ENCODE data around the gene TTLL11.
A peak's percentile ranks its signal among the peaks of the same experiment; 100 is the strongest.

TTLL11 gene

GRCh38 chr9:121902461-121903135 lies 190.5 kb downstream of the TTLL11 start:
- Histone ChIP-seq H3K4me3 (ENCODE audit: low read length in 2 of 2) (no peak overlapping the region), H3K27ac (replicated peaks; ENCODE audit: low read length) (no peak overlapping the region), H3K18ac (ENCODE audit: low read length) (no peak overlapping the region), H3K36me3 (replicated peaks in 1 of 2; ENCODE audit: control insufficient read depth in 2 of 2, insufficient read depth in 2 of 2, low read length in 2 of 2) (no peaks in the 10 kb centered on the region), H4K91ac (ENCODE audit: low read depth, low read length, poor library complexity) (no peak overlapping the region), H3K27me3 (ENCODE audit: control insufficient read depth in 3 of 3, insufficient read depth in 3 of 3, low read depth in 1 of 3, low read length in 3 of 3) (peaks cover 0 to 5% (median 0%) of the 10 kb centered on the region in 3 experiments), H3K79me1 (ENCODE audit: low read depth, low read length) (no peaks in the 10 kb centered on the region), H2BK15ac (ENCODE audit: low read length) (no peak overlapping the region), H2BK12ac (ENCODE audit: low read length) (no peak overlapping the region), H4K8ac (ENCODE audit: low read depth, low read length) (no peak overlapping the region), H3K9me3 (replicated peaks in 1 of 2; ENCODE audit: control insufficient read depth in 2 of 2, insufficient read depth in 1 of 2, low read depth in 1 of 2, low read length in 2 of 2) (peaks cover 2 to 7% of the 10 kb centered on the region in 2 donors), H3K4me1 (ENCODE audit: control insufficient read depth in 2 of 2, insufficient read depth in 1 of 2, low read depth in 1 of 2, low read length in 2 of 2) (peaks cover 6 to 7% of the 10 kb centered on the region in 2 donors), H3K23ac (ENCODE audit: low read depth, low read length, poor library complexity) (no peak overlapping the region), H3K4ac (ENCODE audit: low read length) (no peak overlapping the region), H2AK5ac (ENCODE audit: low read depth, low read length) (no peak overlapping the region), H2BK120ac (ENCODE audit: low read depth, low read length) (no peak overlapping the region), H2AFZ (ENCODE audit: low read length) (no peak overlapping the region), H3K9ac (ENCODE audit: low read depth, low read length, poor library complexity) (no peak overlapping the region), H2BK5ac (ENCODE audit: low read length) (no peak overlapping the region), H3K14ac (ENCODE audit: low read length) (no peak overlapping the region), H3K4me2 (ENCODE audit: insufficient read depth, low read length, poor library complexity, severe bottlenecking) (no peak overlapping the region)
- no peak for DNase-seq (ENCODE audit: low spot score)
- WGBS, 2 donors (ENCODE audit: extremely low coverage in 2 of 2, insufficient read length in 2 of 2, insufficient replicate concordance in 1 of 2): no CpG with 5 or more reads among the region's 7 CpGs

GRCh38 chr9:121901616-121902015 lies 191.5 kb downstream of the TTLL11 start:
- Histone ChIP-seq H4K8ac (ENCODE audit: low read depth, low read length) (no peak overlapping the region), H2AK5ac (ENCODE audit: low read depth, low read length) (no peak overlapping the region), H2BK15ac (ENCODE audit: low read length) (no peak overlapping the region), H3K9me3 (replicated peaks in 1 of 2; ENCODE audit: control insufficient read depth in 2 of 2, insufficient read depth in 1 of 2, low read depth in 1 of 2, low read length in 2 of 2) (peaks cover 2 to 7% of the 10 kb centered on the region in 2 donors), H4K91ac (ENCODE audit: low read depth, low read length, poor library complexity) (no peak overlapping the region), H3K36me3 (replicated peaks in 1 of 2; ENCODE audit: control insufficient read depth in 2 of 2, insufficient read depth in 2 of 2, low read length in 2 of 2) (no peaks in the 10 kb centered on the region), H2BK5ac (ENCODE audit: low read length) (no peak overlapping the region), H2AFZ (ENCODE audit: low read length) (no peak overlapping the region), H2BK12ac (ENCODE audit: low read length) (no peak overlapping the region), H3K9ac (ENCODE audit: low read depth, low read length, poor library complexity) (no peak overlapping the region), H3K79me1 (ENCODE audit: low read depth, low read length) (no peaks in the 10 kb centered on the region), H2BK120ac (ENCODE audit: low read depth, low read length) (no peak overlapping the region), H3K4me3 (ENCODE audit: low read length in 2 of 2) (no peak overlapping the region), H3K4me1 (ENCODE audit: control insufficient read depth in 2 of 2, insufficient read depth in 1 of 2, low read depth in 1 of 2, low read length in 2 of 2) (peaks cover 7 to 11% of the 10 kb centered on the region in 2 donors), H3K27ac (replicated peaks; ENCODE audit: low read length) (no peak overlapping the region), H3K27me3 (ENCODE audit: control insufficient read depth in 3 of 3, insufficient read depth in 3 of 3, low read depth in 1 of 3, low read length in 3 of 3) (peaks cover 0 to 5% (median 0%) of the 10 kb centered on the region in 3 experiments), H3K23ac (ENCODE audit: low read depth, low read length, poor library complexity) (no peak overlapping the region), H3K14ac (ENCODE audit: low read length) (no peak overlapping the region), H3K4ac (ENCODE audit: low read length) (no peak overlapping the region), H3K4me2 (ENCODE audit: insufficient read depth, low read length, poor library complexity, severe bottlenecking) (no peak overlapping the region), H3K18ac (ENCODE audit: low read length) (no peak overlapping the region)
- WGBS, 2 donors (ENCODE audit: extremely low coverage in 2 of 2, insufficient read length in 2 of 2, insufficient replicate concordance in 1 of 2): no CpG with 5 or more reads among the region's 3 CpGs
- no peak for DNase-seq (ENCODE audit: low spot score)

- H3K4me1 ChIP-seq (ENCODE audit: control insufficient read depth in 2 of 2, insufficient read depth in 1 of 2, low read depth in 1 of 2, low read length in 2 of 2): peaks cover 7 to 16% of the 10 kb centered on the region in 2 donors
- H3K27me3 ChIP-seq (ENCODE audit: control insufficient read depth in 3 of 3, insufficient read depth in 3 of 3, low read depth in 1 of 3, low read length in 3 of 3): peaks cover 0 to 5% (median 4%) of the 10 kb centered on the region in 3 experiments
- no peak overlapping the region for H3K4me2 ChIP-seq (ENCODE audit: insufficient read depth, low read length, poor library complexity, severe bottlenecking)
- H3K27ac ChIP-seq (replicated peaks; ENCODE audit: low read length): no peak overlapping the region
- no peak overlapping the region for H3K23ac ChIP-seq (ENCODE audit: low read depth, low read length, poor library complexity)
- H2BK12ac ChIP-seq (ENCODE audit: low read length): no peak overlapping the region
- no peak overlapping the region for H2BK15ac ChIP-seq (ENCODE audit: low read length)
- no peak overlapping the region for H4K91ac ChIP-seq (ENCODE audit: low read depth, low read length, poor library complexity)
- no peak overlapping the region for H2AK5ac ChIP-seq (ENCODE audit: low read depth, low read length)
- H2BK120ac ChIP-seq (ENCODE audit: low read depth, low read length): no peak overlapping the region
- no peak overlapping the region for H3K4ac ChIP-seq (ENCODE audit: low read length)
- no peak overlapping the region for H3K9ac ChIP-seq (ENCODE audit: low read depth, low read length, poor library complexity)
- DNase-seq (ENCODE audit: low spot score): no peak
- no peak overlapping the region for H3K14ac ChIP-seq (ENCODE audit: low read length)
- no peak overlapping the region for H4K8ac ChIP-seq (ENCODE audit: low read depth, low read length)
- peaks cover 7 to 8% of the 10 kb centered on the region in 2 donors for H3K9me3 ChIP-seq (replicated peaks in 1 of 2; ENCODE audit: control insufficient read depth in 2 of 2, insufficient read depth in 1 of 2, low read depth in 1 of 2, low read length in 2 of 2)
- no peaks in the 10 kb centered on the region for H3K79me1 ChIP-seq (ENCODE audit: low read depth, low read length)
- no peak overlapping the region for H3K18ac ChIP-seq (ENCODE audit: low read length)
- H3K36me3 ChIP-seq (replicated peaks in 1 of 2; ENCODE audit: control insufficient read depth in 2 of 2, insufficient read depth in 2 of 2, low read length in 2 of 2): peaks cover 0 to 3% of the 10 kb centered on the region in 2 donors
- no peak overlapping the region for H2BK5ac ChIP-seq (ENCODE audit: low read length)
- WGBS, 2 donors (ENCODE audit: extremely low coverage in 2 of 2, insufficient read length in 2 of 2, insufficient replicate concordance in 1 of 2): no CpG with 5 or more reads among the region's 5 CpGs
- H3K4me3 ChIP-seq (ENCODE audit: low read length in 2 of 2): no peak overlapping the region
- H2AFZ ChIP-seq (ENCODE audit: low read length): no peak overlapping the region
Observed at GRCh38 chr9:121900163-121900562, 192.9 kb downstream of the TTLL11 start.

GRCh38 chr9:121898856-121899255 lies 194.3 kb downstream of the TTLL11 start:
- Histone ChIP-seq H3K4me2 (ENCODE audit: insufficient read depth, low read length, poor library complexity, severe bottlenecking) (no peak overlapping the region), H3K4me3 (ENCODE audit: low read length in 2 of 2) (no peak overlapping the region), H3K36me3 (replicated peaks in 1 of 2; ENCODE audit: control insufficient read depth in 2 of 2, insufficient read depth in 2 of 2, low read length in 2 of 2) (peaks cover 0 to 4% of the 10 kb centered on the region in 2 donors), H3K18ac (ENCODE audit: low read length) (peak overlapping the region; percentile 70), H2AFZ (ENCODE audit: low read length) (no peak overlapping the region), H3K9ac (ENCODE audit: low read depth, low read length, poor library complexity) (peak overlapping the region; percentile 64), H3K23ac (ENCODE audit: low read depth, low read length, poor library complexity) (no peak overlapping the region), H3K4me1 (ENCODE audit: control insufficient read depth in 2 of 2, insufficient read depth in 1 of 2, low read depth in 1 of 2, low read length in 2 of 2) (peaks cover 7 to 16% of the 10 kb centered on the region in 2 donors), H3K9me3 (replicated peaks in 1 of 2; ENCODE audit: control insufficient read depth in 2 of 2, insufficient read depth in 1 of 2, low read depth in 1 of 2, low read length in 2 of 2) (peaks cover 7 to 9% of the 10 kb centered on the region in 2 donors), H2BK15ac (ENCODE audit: low read length) (no peak overlapping the region), H3K27ac (replicated peaks; ENCODE audit: low read length) (no peak overlapping the region), H2BK120ac (ENCODE audit: low read depth, low read length) (no peak overlapping the region), H3K14ac (ENCODE audit: low read length) (no peak overlapping the region), H4K91ac (ENCODE audit: low read depth, low read length, poor library complexity) (no peak overlapping the region), H3K4ac (ENCODE audit: low read length) (no peak overlapping the region), H2AK5ac (ENCODE audit: low read depth, low read length) (peak overlapping the region; percentile 23), H2BK12ac (ENCODE audit: low read length) (no peak overlapping the region), H3K79me1 (ENCODE audit: low read depth, low read length) (no peaks in the 10 kb centered on the region), H3K27me3 (ENCODE audit: control insufficient read depth in 3 of 3, insufficient read depth in 3 of 3, low read depth in 1 of 3, low read length in 3 of 3) (peaks cover 0 to 5% (median 5%) of the 10 kb centered on the region in 3 experiments), H2BK5ac (ENCODE audit: low read length) (no peak overlapping the region), H4K8ac (ENCODE audit: low read depth, low read length) (no peak overlapping the region)
- DNase-seq (ENCODE audit: low spot score): no peak
- no CpG with 5 or more reads among the region's 4 CpGs for WGBS, 2 donors (ENCODE audit: extremely low coverage in 2 of 2, insufficient read length in 2 of 2, insufficient replicate concordance in 1 of 2)
